Activated CD4-positive, alpha-beta T cell treated with anti-CD3 and anti-CD28 coated beads for 1 hour (primary cell): Measurements from ENCODE around the gene TUBGCP5.
"Not testable (repeated sequence)": the region's sequence is repeated elsewhere in the genome, so short reads cannot be mapped to it uniquely, and the experiment has no call there.

Source experiments
- DNase-seq: peaks from one replicate; pipeline ENCODE4 v3.0.0-alpha.2; 2020

Gene TUBGCP5

DNA sequence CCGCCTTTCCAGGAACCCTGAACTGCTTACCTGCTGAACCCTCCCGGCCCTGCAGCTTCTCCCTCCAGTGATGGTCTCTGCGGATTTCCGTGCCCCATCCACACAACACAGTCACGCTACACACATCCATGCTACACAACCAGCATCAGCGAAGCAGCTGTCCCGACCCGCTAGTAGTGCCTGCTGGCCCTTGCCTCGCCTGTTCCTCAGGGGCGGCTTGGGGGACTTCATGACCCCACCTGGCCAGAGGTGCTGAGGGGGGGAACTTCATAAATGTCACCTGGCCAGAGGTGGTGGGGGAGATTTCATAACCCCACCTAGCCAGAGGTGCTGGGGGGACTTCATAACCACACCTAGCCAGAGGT, 530 bp upstream of the TUBGCP5 start:
- no peak for DNase-seq

DNA sequence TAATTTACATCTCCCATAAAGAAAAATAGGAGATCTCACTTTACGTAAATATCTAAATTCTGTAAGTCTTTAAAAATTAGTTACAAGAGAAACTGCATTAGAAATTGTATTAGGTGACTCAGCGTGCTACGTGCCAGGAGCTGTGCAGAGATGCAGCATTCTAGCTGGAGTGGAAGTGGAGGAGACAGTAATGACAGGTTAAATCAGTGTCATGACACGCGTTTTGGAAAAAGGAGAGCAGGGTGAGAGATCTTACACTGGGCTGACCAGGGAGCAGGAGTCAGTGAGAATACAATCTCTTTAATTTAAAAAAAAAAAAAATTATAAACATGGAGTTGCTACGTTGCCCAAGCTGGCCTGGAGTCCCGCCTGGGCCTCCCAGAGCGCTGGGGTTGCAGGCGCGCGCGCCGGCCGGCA, 635 bp downstream of the TUBGCP5 start:
- no peak for DNase-seq

DNA sequence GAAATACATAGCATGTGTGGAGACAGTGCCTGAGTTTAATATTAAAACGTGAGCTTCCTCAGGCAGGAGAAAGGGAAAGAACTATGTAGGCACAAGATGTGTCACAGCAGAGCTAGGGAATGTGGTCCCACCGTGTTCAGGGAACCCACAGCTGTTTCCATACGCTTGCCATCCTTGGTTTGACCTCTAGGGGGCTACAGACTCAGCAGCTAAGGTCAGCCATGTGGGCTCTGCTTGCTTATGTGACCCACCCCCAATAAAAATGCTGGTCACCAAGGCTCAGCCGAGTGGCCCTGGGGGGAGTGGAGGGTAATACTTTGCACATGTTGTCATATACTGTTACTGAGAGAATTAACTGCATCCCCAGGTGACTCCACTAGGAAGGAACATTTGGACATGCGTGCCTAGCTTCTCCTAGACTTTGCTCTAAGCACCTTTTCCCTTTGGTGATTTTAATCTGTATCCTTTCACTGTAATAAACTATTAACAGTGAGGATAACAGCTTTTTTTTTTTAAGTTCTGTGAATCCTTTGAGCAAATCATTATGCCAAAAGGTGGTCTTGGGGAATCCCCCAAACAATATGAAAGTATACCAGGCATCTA, 3.3 kb downstream of the TUBGCP5 start:
- DNase-seq: no peak

DNA sequence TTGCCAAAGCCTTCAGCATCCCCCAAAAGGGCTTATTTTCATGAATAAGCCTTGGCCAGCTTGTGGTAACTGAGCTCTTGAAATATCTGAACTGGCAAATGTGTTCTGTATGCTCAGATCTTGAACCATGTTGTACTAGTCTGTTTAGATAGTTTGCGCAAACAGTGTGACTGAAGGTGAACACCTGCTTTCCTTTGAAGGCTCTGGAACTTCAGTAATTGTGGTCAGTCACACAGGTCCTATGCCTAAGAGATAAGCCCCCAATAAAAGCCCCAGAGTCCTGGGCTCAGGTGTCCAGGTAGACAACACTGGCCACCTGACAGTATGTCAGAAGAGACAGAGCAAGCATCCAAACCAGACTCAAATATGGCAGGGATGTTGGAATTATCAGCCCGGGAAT, 5.4 kb downstream of the TUBGCP5 start:
- DNase-seq: no peak

DNA sequence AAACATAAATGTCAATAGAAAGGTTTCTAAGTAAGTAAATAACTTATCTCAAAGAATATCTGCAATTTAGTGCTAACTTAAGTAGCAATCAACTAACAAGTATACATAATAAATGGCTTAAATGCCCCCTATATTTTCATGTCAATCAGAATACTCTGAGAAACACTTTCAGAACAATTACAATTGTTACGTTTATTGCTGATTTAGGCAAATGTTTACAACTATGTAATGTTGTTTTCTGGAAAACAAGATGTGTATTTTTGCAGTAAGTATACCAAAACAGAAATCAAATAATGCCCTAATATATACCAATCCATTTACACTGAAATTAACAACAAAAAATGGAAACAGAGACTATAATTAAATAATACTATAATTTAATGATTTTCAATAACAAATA, 13.2 kb downstream of the TUBGCP5 start:
- DNase-seq: no peak

DNA sequence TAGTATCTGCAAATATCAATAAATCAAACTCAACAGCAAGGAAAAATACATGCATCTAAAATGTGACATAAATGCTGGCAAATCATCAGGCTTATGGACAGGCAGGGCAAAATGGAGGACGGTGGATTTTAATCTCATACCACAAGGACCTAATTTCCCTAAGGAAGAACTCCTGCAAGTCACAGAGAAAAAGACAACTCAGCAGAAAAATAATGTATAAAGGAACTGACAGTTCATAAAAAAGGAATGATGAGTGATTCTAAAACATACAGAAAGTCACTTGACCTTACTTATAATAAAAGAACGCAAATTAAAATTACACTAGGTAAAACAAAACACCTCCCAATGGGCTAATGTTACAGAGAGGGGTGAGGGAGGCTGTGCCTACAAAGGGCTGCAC, 17.2 kb downstream of the TUBGCP5 start:
- DNase-seq: no peak

DNA sequence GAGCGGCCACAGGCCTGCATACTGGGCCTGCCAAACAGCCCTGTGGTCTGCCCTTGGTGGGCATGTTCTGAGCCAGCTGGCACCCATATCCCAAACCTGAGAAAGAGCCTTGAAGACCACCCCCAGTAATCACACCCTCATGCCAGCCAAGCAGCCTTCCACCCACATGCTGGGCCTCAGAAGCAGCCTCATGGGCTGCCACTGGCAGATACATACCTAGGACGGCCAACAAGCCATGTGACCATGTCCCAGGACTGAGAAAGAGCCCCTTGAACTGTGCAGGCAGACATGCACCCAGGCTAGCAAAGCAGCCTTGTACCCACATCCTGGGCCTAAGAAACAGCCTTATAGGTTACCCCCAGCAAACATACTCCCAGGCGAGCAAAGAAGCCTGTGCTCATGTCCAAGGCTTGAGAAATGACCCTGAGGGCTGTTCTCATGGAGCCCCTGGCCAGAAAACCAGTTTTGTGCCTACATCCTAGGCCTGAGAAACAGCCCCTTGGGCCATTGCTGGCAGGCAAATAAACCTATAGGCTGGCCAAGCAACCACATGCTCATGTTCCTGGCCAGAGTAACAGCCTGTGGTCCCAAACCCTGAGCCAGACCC, 24.9 kb downstream of the TUBGCP5 start:
- DNase-seq: no peak

DNA sequence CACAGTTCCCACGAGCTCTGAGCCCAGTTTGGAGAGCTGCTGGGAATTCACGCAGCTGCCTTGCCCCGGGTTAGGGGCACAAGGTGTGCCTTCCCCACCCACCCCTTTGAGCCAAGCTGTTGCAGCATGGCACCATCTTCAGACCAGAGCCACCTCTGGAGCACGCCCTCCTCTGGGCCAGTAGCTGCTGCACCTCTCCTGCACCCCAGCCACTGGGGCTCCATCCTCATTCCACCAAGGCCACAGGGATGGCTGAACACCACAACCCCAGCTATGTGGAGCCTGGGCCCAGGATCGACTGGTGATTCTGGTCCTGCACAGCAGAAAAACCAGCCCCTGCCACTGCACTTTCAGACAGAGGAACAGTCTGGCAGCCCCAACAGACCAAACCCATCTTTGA, 25.7 kb downstream of the TUBGCP5 start:
- DNase-seq: no peak

DNA sequence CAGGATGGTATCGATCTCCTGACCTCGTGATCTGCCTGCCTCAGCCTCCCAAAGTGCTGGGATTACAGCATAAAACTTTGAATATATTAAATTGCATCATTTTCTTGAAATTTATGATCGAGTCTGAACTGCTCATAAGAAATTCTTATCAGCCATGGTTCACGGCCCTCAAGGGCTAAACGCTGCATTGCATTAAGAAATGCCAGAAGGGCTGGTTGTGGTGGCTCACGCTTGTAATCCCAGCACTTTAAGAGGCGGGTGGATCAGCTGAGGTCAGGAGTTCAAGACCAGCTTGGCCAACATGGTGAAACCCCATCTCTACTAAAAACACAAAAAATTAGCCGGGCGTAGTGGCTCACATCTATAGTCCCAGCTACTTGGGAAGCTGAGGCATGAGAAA, 26.8 kb downstream of the TUBGCP5 start:
- DNase-seq: not testable (repeated sequence)

DNA sequence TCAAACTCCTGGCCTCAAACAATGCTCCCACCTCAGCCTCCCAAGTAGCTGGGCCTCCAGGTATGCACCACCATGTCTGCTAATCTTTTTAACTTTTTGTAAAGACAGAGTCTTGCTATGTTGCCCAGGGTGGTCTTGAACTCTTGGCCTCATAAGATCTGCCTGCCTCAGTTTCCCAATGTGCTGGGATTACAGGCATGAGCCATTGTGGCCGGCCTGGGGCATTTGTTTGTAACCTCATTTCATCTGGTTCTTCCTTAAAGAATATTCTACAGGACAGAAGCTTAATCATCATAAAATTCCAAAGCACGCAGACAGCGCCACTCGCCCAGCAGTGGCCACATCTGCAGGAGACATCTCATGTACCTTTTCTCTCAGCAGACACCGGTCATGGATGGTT, 35.6 kb downstream of the TUBGCP5 start:
- no peak for DNase-seq

DNA sequence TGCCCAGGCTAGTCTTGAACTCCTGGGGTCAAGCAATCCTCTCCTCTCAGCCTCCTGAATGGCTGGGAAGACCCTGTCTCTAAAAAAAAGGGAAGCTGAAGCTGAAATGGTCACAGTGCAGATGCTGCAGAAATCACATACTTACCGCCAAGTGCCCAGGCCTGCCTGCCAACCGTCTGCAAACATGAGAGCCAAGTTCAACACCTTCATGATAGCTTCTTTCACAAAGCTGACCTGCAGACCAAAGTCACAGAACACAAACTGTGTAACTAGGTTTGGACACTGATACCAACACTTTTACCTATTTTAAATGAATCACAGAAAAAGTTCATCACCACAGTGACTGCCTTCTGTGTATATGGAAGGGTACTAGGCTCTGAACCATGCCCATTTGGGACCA, 36.4 kb downstream of the TUBGCP5 start:
- DNase-seq: no peak

DNA sequence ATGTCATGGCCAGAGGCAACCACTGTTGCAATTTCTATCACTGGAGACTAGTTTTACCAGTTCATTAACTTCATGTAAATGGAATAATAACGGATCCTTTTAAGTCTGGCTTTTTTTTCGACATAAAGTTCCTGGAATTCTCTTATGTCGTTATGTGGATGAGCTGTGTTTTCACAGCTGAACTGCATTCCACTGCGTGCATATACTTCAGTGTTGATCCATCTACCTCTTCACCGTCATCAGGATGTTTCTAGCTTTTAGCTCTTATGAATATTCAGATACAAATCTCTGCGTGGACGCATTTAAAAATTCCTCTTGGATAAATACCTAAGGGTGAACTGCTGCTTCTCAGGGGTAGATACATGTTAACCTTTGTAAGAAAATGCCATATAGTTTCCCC, 43.6 kb downstream of the TUBGCP5 start:
- no peak for DNase-seq

DNA sequence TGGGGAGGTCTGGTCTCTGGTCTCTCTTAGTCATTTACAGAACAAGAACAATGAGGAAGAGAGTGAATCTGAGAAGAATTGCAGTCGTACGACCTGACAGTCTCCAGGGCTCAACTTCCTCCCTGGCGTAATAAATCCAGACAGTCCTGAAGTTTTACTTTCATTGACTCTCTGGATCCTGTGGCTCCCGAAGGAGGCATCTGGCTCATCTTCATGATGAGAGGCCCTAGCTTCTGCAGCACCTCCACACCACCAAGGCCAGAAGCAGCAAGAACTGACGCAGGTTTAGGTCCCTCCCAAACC, 47.4 kb downstream of the TUBGCP5 start:
- no peak for DNase-seq

DNA sequence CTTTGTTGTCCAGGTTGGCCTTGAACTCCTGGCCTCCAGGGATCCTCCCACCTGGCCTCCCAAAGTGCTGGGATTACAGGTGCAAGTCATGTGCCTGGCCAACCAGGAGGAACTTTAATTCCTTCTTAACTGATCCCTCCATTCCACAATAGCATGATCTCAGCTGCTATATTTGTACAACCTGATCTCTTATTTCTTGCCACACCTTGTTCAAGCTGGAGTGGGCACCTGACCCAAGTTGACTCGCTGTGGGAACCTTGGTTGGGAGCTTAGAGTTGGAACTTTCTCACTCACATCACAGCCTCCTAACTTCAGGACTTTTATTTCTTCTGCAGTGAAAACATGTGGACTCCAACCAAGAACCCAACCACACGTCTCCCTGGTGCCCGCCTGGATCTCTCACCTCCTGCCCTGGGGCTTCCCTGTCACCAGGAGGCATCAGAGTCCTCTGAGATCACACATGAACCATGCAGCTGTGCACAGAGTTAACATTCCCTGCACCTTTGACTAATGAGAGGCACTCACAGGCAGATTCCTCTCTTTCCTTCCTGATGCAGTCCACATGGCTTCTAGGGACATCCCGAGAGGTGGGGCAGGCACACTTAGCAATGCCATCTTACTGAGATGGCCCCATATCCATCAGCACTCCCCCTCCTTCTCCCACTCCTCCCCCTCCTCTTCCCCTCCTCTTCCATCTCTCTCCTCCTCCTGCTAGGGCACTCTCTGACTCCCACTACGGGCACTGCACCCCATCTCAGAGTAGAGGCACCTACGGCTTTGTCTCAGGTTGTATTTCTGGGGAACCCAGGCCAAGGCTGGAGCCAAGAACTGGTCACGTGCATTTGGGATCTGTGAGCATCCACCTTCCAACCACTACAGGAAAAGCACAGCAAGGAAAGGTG, 49.5 kb downstream of the TUBGCP5 start:
- no peak for DNase-seq

DNA sequence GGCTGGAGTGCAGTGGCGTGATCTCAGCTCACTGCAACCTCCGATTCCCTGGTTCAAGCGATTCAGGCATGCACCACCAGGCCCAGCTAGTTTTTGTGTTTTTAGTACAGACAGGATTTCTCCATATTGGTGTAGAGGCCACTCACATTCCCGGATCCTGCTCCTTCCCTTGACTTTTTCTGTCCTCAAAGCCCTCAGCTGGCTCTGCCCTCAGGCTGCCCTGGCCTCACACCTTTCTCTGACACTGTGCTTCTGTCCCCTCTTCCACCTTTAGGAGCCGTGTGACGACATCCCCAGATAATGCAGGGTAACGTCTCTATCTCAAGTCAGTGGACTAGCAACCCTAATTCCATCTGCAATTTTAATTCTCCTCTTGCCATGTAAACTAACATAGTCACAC, 50.6 kb downstream of the TUBGCP5 start:
- DNase-seq: no peak

DNA sequence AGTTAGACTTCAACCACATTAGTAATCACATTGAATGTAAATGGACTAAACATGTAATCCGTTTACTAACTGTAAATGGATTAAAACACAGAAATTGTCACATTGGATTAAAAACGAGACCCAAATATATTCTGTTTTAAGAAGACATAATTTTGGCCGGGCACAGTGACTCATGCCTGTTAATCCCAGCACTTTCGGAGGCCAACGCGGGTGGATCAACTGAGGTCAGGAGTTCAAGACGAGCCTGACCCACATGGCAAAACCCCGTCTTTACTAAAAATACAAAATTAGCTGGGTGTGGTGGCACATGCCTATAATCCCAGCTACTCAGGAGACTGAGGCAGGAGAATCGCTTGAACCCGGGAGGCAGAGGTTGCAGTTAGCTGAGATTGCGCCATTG, 57.4 kb downstream of the TUBGCP5 start:
- DNase-seq: not testable (repeated sequence)

DNA sequence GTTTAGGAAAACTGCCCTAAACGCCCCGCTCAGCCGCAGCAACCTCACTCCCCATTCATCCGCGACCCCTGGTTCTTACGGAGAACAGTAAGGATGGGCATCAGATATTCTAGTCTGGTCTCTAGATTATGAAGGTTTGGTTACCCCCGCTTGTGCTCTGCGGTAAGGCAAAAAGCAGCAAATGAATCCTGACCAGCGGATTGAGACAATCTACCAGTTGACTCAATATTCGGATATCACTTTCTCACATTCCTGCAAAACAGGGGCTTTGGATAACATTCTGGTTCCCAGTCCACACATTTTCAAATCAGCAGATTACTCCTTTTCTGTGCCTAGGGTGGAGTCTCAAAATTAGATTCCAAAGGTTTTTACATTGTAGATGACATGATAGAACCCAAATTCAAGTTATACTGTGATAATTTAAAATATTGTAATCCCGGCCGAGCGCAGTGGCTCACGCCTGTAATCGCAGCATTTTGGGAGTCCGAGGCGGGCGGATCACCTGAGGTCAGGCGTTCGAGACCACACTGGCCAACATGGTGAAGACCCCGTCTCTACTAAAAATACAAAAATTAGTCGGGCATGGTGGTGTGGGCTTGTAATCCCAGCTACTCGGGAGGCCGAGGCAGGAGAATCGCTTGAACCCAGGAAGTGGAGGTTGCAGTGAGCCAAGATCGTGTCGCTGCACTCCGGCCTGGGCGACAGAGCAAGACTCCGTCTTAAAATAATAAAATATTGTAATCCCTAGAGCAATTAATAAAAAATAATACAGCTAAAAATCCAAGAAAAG, 58.1 kb downstream of the TUBGCP5 start:
- no peak for DNase-seq

DNA sequence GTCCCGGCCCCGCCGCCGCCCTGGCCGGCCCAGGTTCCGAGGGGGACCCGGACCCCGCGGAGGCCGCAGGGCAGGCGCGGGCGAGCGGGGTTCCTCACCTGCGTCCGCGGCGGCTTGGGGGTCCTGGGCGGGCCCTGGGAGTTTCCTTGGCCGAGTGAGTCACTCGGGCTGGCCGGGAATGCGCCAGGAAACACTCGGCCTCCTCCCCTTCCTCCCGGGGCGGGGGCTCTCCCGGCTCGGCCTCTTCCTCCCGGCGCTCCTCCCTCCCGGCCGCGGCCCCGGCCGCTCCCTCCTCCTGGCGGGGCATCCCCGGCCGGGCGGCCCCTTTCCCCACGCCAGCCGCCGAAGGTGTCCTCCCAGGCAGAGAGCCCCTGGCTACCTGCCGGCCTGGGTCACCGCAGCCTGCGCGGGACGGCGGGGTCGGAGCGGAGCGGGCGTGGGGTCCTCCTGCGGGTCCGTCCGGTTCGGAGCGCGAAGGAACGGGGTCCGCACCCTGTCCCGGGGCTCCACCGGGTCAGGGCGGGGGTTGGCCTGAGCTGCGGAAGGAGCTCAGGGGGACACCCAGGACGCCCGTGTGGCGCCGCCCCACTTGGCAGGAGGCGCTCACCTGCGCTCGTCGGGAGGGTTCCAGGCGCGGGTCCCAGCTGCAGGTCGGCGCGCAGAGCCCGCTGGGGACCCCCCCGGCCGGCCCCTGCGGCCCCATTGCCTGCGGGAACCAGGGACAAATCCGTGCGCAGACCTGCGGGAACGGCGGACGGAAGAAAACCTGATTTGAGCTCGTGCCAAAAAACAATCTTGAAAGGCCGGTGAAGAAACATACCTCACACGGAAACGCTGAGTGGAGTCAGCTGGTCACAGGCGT, 58.9 kb downstream of the TUBGCP5 start, which contains the start of gene CYFIP1:
CYFIP1 (minus strand) TSS at position 180 of the 862 bp plus-strand sequence. CDS start 33,083 bp downstream, outside the sequence.
- no peak for DNase-seq

DNA sequence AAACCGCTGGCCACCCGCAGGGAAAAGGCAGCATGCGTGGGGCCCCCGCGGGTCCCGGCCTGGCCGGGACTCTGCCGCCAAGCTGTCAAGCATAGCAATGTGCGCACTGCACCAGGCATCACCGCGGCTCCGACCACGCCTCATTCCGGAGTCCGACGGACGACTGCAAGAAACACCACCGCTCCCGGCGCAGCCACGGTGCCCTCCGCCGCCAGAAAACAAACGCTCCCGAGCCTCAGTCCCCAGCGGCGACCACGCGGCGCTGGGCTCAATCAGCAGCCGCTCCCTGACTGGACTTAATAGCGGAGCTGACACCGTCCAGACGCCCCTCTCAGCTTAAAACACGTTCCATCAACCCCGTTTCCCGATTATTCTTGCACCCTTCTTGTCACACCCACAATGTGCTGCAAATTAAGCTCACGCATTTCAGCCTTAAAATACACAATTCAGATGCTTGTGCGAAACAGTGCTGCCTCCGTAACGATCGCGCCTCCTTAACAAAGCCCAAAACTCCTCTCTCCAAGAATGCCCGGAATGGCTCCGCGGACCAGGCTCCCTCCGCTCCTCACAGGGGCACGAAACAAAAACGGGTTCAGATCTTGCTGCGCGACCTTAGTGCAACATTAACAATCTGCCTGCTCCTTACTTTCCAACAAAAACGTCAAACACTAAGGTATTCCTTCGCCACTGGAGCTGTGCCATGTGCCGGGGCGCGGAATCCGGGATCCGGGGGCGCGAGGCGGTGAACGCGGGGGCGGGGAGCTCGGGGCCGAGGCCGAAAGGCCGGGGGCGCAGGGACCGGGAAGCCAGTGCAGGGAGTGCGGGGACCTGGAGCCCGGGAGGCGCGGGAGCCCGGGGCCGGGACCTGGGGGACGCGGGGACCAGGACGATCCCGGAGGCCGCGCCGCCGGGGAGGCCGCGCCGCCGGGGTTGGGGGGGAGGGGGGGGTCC, 59.9 kb downstream of the TUBGCP5 start:
- no peak for DNase-seq

DNA sequence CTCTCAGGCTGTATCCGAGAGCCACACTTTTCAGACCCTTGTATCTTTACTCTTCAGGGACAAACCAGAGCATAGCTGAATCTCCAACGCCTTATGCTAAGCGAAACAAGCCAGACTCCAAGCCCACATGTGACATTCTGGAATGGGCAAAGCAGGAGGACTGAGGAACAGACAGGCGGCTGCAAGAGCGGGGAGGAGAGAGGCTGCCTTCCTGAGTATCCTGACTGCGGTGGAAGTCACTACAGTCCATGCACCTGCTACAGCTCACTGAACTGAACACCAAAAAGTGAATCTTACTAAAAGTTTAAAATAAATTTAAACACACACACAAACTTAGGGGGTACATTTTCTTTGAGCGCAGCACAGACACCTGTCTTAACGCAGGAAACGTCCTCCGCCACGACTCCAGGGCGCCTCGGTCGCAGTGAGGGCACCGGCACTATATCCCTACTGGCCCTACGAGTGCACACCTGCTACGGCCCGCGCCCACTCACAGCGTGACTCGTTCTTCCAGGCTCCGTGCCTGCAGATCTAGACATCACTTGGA, 60.6 kb downstream of the TUBGCP5 start:
- DNase-seq: no peak

DNA sequence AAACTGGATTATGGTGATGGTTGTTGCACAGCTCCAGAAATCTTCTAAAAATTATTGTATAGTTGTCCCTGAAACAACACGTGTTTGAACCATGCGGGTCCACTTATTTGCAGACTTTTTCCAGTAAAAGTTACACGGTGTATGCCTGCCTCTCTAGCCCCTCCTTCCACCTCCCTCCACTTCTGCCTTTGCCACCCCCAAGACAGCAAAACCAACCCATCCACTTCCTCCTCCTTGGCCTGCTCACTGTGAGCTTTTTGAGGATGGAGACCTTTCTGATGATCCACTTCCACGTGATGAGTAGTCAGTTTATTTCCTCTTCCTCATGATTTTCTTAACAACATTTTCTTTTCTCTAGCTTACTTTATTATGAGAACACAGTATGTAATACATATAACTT, 64.6 kb downstream of the TUBGCP5 start:
- no peak for DNase-seq
